Epidermal melanocyte (primary cell): ENCODE results near the gene PCDHGA7.
"Not testable (repeated sequence)": the region's sequence is repeated elsewhere in the genome, so short reads cannot be mapped to it uniquely, and the experiment has no call there.

ENCODE experiments used
- DNase-seq: peaks from one replicate; pipeline ENCODE4 v3.0.0; 2011; ENCODE audit warnings: low spot score; ENCODE audit not compliant: insufficient read length

PCDHGA7 gene

GRCh38 chr5:141366016-141366896, 16.3 kb upstream of the PCDHGA7 start:
- no peak for DNase-seq

- no peak for DNase-seq
Measured at GRCh38 chr5:141369994-141370848, 12.3 kb upstream of the PCDHGA7 start, which contains the start of gene PCDHGB3. PCDHGB3 (plus strand) TSS chr5:141370242; CDS start chr5:141370395, 153 bp downstream.

- DNase-seq, result no peak
Measured at GRCh38 chr5:141371572-141372475, 10.7 kb upstream of the PCDHGA7 start.

- DNase-seq, result no peak
Measured at GRCh38 chr5:141373673-141374317, 8.7 kb upstream of the PCDHGA7 start, which contains the start of gene PCDHGA6. PCDHGA6 (plus strand) TSS chr5:141373891; CDS start chr5:141374084, 193 bp downstream.

- DNase-seq, result no peak
Measured at GRCh38 chr5:141374627-141375026, 7.9 kb upstream of the PCDHGA7 start.

GRCh38 chr5:141375444-141376155, 6.9 kb upstream of the PCDHGA7 start:
- not testable (repeated sequence) for DNase-seq

- DNase-seq, result no peak
Measured at GRCh38 chr5:141383345-141383744, 803 bp downstream of the PCDHGA7 start.

GRCh38 chr5:141384471-141385267, 2.1 kb downstream of the PCDHGA7 start:
- DNase-seq, result no peak

GRCh38 chr5:141387557-141388311, 5.2 kb downstream of the PCDHGA7 start, which contains the start of gene PCDHGB4:
PCDHGB4 (plus strand) TSS chr5:141387698; CDS start chr5:141387885, 187 bp downstream.
- not testable (repeated sequence) for DNase-seq

GRCh38 chr5:141388661-141389060, 6.1 kb downstream of the PCDHGA7 start:
- DNase-seq, result no peak

- no peak for DNase-seq
Measured at GRCh38 chr5:141389153-141390042, 6.9 kb downstream of the PCDHGA7 start.

GRCh38 chr5:141392429-141393198, 10.1 kb downstream of the PCDHGA7 start, which contains the start of gene PCDHGA8:
PCDHGA8 (plus strand) TSS chr5:141392633; CDS start chr5:141392814, 181 bp downstream.
- DNase-seq, result no peak

GRCh38 chr5:141393267-141393666, 10.7 kb downstream of the PCDHGA7 start:
- no peak for DNase-seq

- not testable (repeated sequence) for DNase-seq
Measured at GRCh38 chr5:141394401-141395187, 12.1 kb downstream of the PCDHGA7 start.
